Measurements from ENCODE around the gene TP53I13. TPM values are rescaled to one million over a fixed set of nuclear protein-coding genes. Genes with fewer than 3 reads are reported as not detected.

The TP53I13 gene
- total and polyA plus RNA-seq, 2 donors (not counting 3 experiments of a cell fraction or from before 2014, with no cell fraction given), result 41.1 to 42.7 TPM

GRCh38 chr17:29588562-29589411 lies 20.3 kb downstream of the TP53I13 start:
- FAIRE-seq, result peak; percentile 31
- Histone ChIP-seq H3K4me2 (ENCODE audit: insufficient read depth, low read length) (peak overlapping the region; percentile 66), H3K9me1 (replicated peaks; ENCODE audit: control insufficient read depth, extremely low read depth, insufficient read depth, low read length) (no peaks in the 10 kb centered on the region), H3K9me3 (replicated peaks; ENCODE audit: control insufficient read depth, insufficient read depth, low read length) (no peaks in the 10 kb centered on the region), H3K36me3 (ENCODE audit: control insufficient read depth in 2 of 2, extremely low read depth in 1 of 2, insufficient read depth in 2 of 2, low read length in 2 of 2) (no peaks in the 10 kb centered on the region), H3K27ac (ENCODE audit: insufficient read depth, low read depth, low read length) (peak overlapping the region; percentile 66), H4K20me1 (replicated peaks; ENCODE audit: control insufficient read depth, extremely low read depth, insufficient read depth, low read length) (no peaks in the 10 kb centered on the region), H3K9ac (replicated peaks; ENCODE audit: extremely low read depth, insufficient read depth, low read length) (peak overlapping the region; percentile 54), H3K4me1 (ENCODE audit: control insufficient read depth, extremely low read depth, insufficient read depth, low read length) (peaks cover 76% of the 10 kb centered on the region), H3K79me2 (ENCODE audit: control insufficient read depth, insufficient read depth, low read length) (peaks cover 54% of the 10 kb centered on the region), H3K27me3 (ENCODE audit: control insufficient read depth in 2 of 2, insufficient read depth in 2 of 2, low read length in 2 of 2) (no peaks in the 10 kb centered on the region), H3K4me3 (replicated peaks in 1 of 3; ENCODE audit: insufficient read depth in 1 of 3, low read depth in 1 of 3, low read length in 3 of 3) (peak overlapping the region; percentile 58 to 69 (median 68)), H2AFZ (ENCODE audit: low read depth, low read length) (no peak overlapping the region)
- intact Hi-C loops (cut with micrococcal nuclease) (loop anchor here (5.0 kb wide), 1 partner anchor 196 kb away; the partner anchor contains the start of gene TAOK1), dilution Hi-C loops (cut with MboI; ENCODE audit: extremely low pct_ligation_motif_present, low sequenced_read_pairs) (no loop called here)
- ChIA-PET CTCF (interaction anchor here (0.7 to 4.2 kb wide), 9 partner anchors 16 to 505 kb away, joined by 3 to 27 read pairs (median 3); partner anchors contain the start of genes ABHD15 and TP53I13), POLR2A (no interaction called here)
- TF ChIP-seq POLR2AphosphoS5 (IDR thresholded peaks at IDR 0.05; ENCODE audit: insufficient read depth, low read depth, low read length) (peak; percentile 26), EZH2 (IDR thresholded peaks at IDR 0.05; ENCODE audit: borderline replicate concordance, low read depth, low read length, severe bottlenecking) (no peak)
- BruUV-seq (replicated peaks), result no TSS peak
- DNase-seq (ENCODE audit: low read depth, low spot score), result no peak

- POLR2A ChIA-PET, result no interaction called here
- H3K27ac ChIP-seq (ENCODE audit: insufficient read depth, low read depth, low read length), result peak within 1 kb of the TSS; percentile 66
- peak; percentile 82 for DNase-seq (ENCODE audit: low read depth, low spot score)
Observed at GRCh38 chr17:29589524-29590410, 21.3 kb downstream of the TP53I13 start, which contains the start of gene GIT1. TSS of gene GIT1 (minus strand) at chr17:29589648. CDS start at chr17:29589378, 270 bp downstream.

More at GRCh38 chr17:29589524-29590410, 21.3 kb downstream of the TP53I13 start, which contains the start of gene GIT1:
- H3K4me3 ChIP-seq (replicated peaks in 1 of 3; ENCODE audit: insufficient read depth in 1 of 3, low read depth in 1 of 3, low read length in 3 of 3), result peak within 1 kb of the TSS; percentile 58 to 69 (median 68)
- no peaks in the 10 kb centered on the region for H3K9me1 ChIP-seq (replicated peaks; ENCODE audit: control insufficient read depth, extremely low read depth, insufficient read depth, low read length)
- no peaks in the 10 kb centered on the region for H4K20me1 ChIP-seq (replicated peaks; ENCODE audit: control insufficient read depth, extremely low read depth, insufficient read depth, low read length)
- H3K36me3 ChIP-seq (ENCODE audit: control insufficient read depth in 2 of 2, extremely low read depth in 1 of 2, insufficient read depth in 2 of 2, low read length in 2 of 2), result no peaks in the 10 kb centered on the region
- H3K4me2 ChIP-seq (ENCODE audit: insufficient read depth, low read length), result peak within 1 kb of the TSS; percentile 66
- H3K4me1 ChIP-seq (ENCODE audit: control insufficient read depth, extremely low read depth, insufficient read depth, low read length), result peaks cover 76% of the 10 kb centered on the region
- BruUV-seq (replicated peaks), result no TSS peak
- H3K27me3 ChIP-seq (ENCODE audit: control insufficient read depth in 2 of 2, insufficient read depth in 2 of 2, low read length in 2 of 2), result no peaks in the 10 kb centered on the region
- dilution Hi-C loops (cut with MboI; ENCODE audit: extremely low pct_ligation_motif_present, low sequenced_read_pairs) (no loop called here), intact Hi-C loops (cut with micrococcal nuclease) (loop anchor here (2.0 to 5.0 kb wide), 3 partner anchors 197 to 441 kb away; partner anchors contain the start of genes NUFIP2 and TAOK1)
- peaks cover 48% of the 10 kb centered on the region for H3K79me2 ChIP-seq (ENCODE audit: control insufficient read depth, insufficient read depth, low read length)
- peak within 1 kb of the TSS; percentile 59 for H2AFZ ChIP-seq (ENCODE audit: low read depth, low read length)
- TF ChIP-seq MAX (IDR thresholded peaks at IDR 0.05; ENCODE audit: insufficient read depth, insufficient read length), result no peak
- no peak for TF ChIP-seq EZH2 (IDR thresholded peaks at IDR 0.05; ENCODE audit: borderline replicate concordance, low read depth, low read length, severe bottlenecking)
- peak; percentile 78 for TF ChIP-seq POLR2AphosphoS5 (IDR thresholded peaks at IDR 0.05; ENCODE audit: insufficient read depth, low read depth, low read length)
- peak; percentile 75 for TF ChIP-seq POLR2A (IDR thresholded peaks at IDR 0.05; ENCODE audit: low read depth, low read length)
- peak; percentile 9 for TF ChIP-seq FOS (IDR thresholded peaks at IDR 0.05; ENCODE audit: borderline replicate concordance, insufficient read depth, low read length)
- TF ChIP-seq CTCF (IDR thresholded peaks at IDR 0.05; ENCODE audit: extremely low read depth in 1 of 2, insufficient read depth in 1 of 2, low read depth in 1 of 2, low read length in 2 of 2), result no peak
- no peak for TF ChIP-seq GATA2 (IDR thresholded peaks at IDR 0.05; ENCODE audit: insufficient read depth, insufficient read length, low read depth, low read length)
- TF ChIP-seq JUN (IDR thresholded peaks at IDR 0.05; ENCODE audit: borderline replicate concordance, insufficient read depth, insufficient read length, low read depth), result no peak
- FAIRE-seq, result peak; percentile 76
- no peaks in the 10 kb centered on the region for H3K9me3 ChIP-seq (replicated peaks; ENCODE audit: control insufficient read depth, insufficient read depth, low read length)
- CTCF ChIA-PET, result interaction anchor here (1.0 to 9.2 kb wide), 3 partner anchors 11 to 27 kb away, joined by 3 to 152 read pairs (median 120); partner anchors contain the start of gene ABHD15
- H3K9ac ChIP-seq (replicated peaks; ENCODE audit: extremely low read depth, insufficient read depth, low read length), result peak within 1 kb of the TSS; percentile 54
